KMS-11 (cell line): ENCODE results near the gene SLC12A2.

Source experiments
- H2AFZ ChIP-seq: fragments of 200-600 bp; sonication (generic); 2 replicates; pipeline ENCODE4 v1.6.1; 2016; ENCODE audit warnings: antibody characterized with exemption, mixed run types, low read depth
- H3K27ac ChIP-seq: fragments of 200-600 bp; sonication (generic); 2 replicates; pipeline ENCODE4 v1.6.1; 2016; ENCODE audit warnings: mild to moderate bottlenecking, mixed run types
- H3K27me3 ChIP-seq: fragments of 200-600 bp; sonication (generic); 2 replicates; pipeline ENCODE4 v1.6.1; 2017; ENCODE audit warnings: mild to moderate bottlenecking, low read depth, mixed run types, moderate library complexity; ENCODE audit not compliant: insufficient read depth
- H3K36me3 ChIP-seq: fragments of 200-600 bp; sonication (generic); 2 replicates; pipeline ENCODE4 v1.6.1; 2017; ENCODE audit warnings: mild to moderate bottlenecking, mixed run types; ENCODE audit not compliant: insufficient read depth
- H3K4me1 ChIP-seq: fragments of 200-600 bp; sonication (generic); 2 replicates; pipeline ENCODE4 v1.6.1; 2016; ENCODE audit warnings: mild to moderate bottlenecking, low read depth, mixed run types; ENCODE audit not compliant: poor library complexity, severe bottlenecking
- H3K4me2 ChIP-seq: fragments of 200-600 bp; sonication (generic); 2 replicates; pipeline ENCODE4 v1.7.0; 2016; ENCODE audit warnings: mild to moderate bottlenecking, mixed run types
- H3K4me3 ChIP-seq: fragments of 200-600 bp; sonication (generic); IDR thresholded peaks from 2 replicates; pipeline ENCODE4 v1.6.1; 2017; ENCODE audit warnings: low read depth, low read length, mixed read lengths; ENCODE audit not compliant: insufficient read depth
- H3K79me2 ChIP-seq: fragments of 200-600 bp; sonication (generic); 2 replicates; pipeline ENCODE4 v1.6.1; 2016; ENCODE audit warnings: low read depth, mixed run types; ENCODE audit not compliant: insufficient read depth
- H3K9ac ChIP-seq: fragments of 200-600 bp; sonication (generic); 2 replicates; pipeline ENCODE4 v1.6.1; 2016; ENCODE audit warnings: mild to moderate bottlenecking, mixed run types
- H4K20me1 ChIP-seq: fragments of 200-600 bp; sonication (generic); 2 replicates; pipeline ENCODE4 v1.6.1; 2016; ENCODE audit warnings: mild to moderate bottlenecking, mixed run types; ENCODE audit not compliant: insufficient read depth
- TF ChIP-seq, protein P1 (sequence below): fragments of 200-600 bp; sonication (generic); conservative IDR thresholded peaks from 2 replicates; pipeline ENCODE4 v1.6.1; 2017; ENCODE audit warnings: low read depth, mild to moderate bottlenecking, antibody characterized with exemption, low read length, moderate library complexity, mixed read lengths

SLC12A2 gene

DNA sequence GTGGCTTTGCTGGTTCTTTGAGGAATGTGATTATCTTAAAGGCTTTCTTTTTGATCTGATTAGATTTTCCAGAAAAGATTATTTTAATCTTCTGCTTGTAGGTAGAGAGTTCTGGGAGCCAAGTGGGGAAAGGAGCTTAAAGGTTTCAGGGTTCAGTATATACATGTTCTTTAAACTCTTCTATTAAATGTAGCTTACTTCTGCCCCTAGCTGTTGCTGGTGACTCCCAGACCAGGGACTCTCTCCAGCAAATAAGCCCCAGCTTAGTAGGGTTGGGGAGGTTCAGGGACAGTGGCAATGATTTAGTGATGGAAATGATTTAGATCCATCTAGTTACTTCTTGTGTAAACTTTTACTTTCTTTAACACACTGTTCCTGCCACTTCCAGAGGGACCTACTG, 72.2 kb downstream of the SLC12A2 start:
- H3K27me3 ChIP-seq, result no peaks in the 10 kb centered on the region
- H3K27ac ChIP-seq, result no peak overlapping the region
- no peaks in the 10 kb centered on the region for H3K4me1 ChIP-seq
- no peak overlapping the region for H3K4me2 ChIP-seq
- H4K20me1 ChIP-seq, result no peaks in the 10 kb centered on the region
- H3K4me3 ChIP-seq, result no peak overlapping the region
- no peak overlapping the region for H3K9ac ChIP-seq
- H3K36me3 ChIP-seq, result no peaks in the 10 kb centered on the region
- no peak overlapping the region for H2AFZ ChIP-seq
- TF ChIP-seq, protein P1, sequence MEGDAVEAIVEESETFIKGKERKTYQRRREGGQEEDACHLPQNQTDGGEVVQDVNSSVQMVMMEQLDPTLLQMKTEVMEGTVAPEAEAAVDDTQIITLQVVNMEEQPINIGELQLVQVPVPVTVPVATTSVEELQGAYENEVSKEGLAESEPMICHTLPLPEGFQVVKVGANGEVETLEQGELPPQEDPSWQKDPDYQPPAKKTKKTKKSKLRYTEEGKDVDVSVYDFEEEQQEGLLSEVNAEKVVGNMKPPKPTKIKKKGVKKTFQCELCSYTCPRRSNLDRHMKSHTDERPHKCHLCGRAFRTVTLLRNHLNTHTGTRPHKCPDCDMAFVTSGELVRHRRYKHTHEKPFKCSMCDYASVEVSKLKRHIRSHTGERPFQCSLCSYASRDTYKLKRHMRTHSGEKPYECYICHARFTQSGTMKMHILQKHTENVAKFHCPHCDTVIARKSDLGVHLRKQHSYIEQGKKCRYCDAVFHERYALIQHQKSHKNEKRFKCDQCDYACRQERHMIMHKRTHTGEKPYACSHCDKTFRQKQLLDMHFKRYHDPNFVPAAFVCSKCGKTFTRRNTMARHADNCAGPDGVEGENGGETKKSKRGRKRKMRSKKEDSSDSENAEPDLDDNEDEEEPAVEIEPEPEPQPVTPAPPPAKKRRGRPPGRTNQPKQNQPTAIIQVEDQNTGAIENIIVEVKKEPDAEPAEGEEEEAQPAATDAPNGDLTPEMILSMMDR, result no peak
- H3K79me2 ChIP-seq, result no peaks in the 10 kb centered on the region

DNA sequence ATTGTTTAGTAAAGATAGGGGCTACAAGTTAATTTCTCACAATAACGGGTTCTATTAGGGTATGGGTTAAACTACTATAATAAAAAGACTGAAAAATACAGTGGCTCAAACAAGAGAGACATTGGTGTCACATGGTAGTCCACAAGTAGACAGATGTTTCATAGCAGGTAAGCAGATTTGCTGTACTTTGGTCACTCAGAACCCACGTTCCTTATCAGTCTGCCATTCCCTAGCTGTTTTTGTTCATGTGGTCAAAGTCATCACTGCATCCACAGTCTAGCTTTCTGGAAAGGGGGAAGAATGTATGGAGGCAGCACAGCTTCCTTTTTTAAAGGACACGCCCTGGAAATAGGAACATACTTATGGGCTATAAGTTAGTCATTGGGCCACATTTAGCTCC, 73.0 kb downstream of the SLC12A2 start:
- Histone ChIP-seq H3K79me2 (no peaks in the 10 kb centered on the region), H3K36me3 (no peaks in the 10 kb centered on the region)

DNA sequence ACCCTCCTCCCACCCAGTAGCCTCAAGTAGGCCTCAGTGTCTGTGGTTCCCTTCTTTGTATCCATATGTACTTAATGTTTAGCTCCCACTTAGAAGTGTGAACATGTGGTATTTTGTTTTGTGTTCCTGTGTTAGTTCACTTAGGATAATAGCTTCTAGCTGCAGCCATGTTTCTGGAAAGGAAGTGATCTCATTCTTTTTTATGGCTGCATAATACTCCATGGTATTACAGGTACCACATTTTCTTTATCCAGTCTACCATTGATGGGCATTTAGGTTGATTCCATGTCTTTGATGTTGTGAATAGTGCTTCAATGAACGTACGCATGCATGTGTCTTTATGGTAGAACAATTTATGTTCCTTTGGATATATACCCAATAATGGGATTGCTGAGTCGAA, 74.8 kb downstream of the SLC12A2 start:
- H3K36me3 ChIP-seq, result no peaks in the 10 kb centered on the region
- H3K4me2 ChIP-seq, result no peak overlapping the region
- H4K20me1 ChIP-seq, result no peaks in the 10 kb centered on the region
- H3K27ac ChIP-seq, result no peak overlapping the region
- H2AFZ ChIP-seq, result no peak overlapping the region
- H3K79me2 ChIP-seq, result no peaks in the 10 kb centered on the region
- TF ChIP-seq, protein P1, result no peak
- H3K27me3 ChIP-seq, result no peaks in the 10 kb centered on the region
- H3K4me1 ChIP-seq, result no peaks in the 10 kb centered on the region
- no peak overlapping the region for H3K4me3 ChIP-seq
- H3K9ac ChIP-seq, result no peak overlapping the region

More for the DNA sequence above, 73.0 kb downstream of the SLC12A2 start:
- Histone ChIP-seq H3K27ac (no peak overlapping the region), H3K27me3 (no peaks in the 10 kb centered on the region), H2AFZ (no peak overlapping the region), H3K4me3 (no peak overlapping the region), H4K20me1 (no peaks in the 10 kb centered on the region), H3K4me2 (no peak overlapping the region), H3K9ac (no peak overlapping the region), H3K4me1 (no peaks in the 10 kb centered on the region)
- TF ChIP-seq, protein P1, result no peak

DNA sequence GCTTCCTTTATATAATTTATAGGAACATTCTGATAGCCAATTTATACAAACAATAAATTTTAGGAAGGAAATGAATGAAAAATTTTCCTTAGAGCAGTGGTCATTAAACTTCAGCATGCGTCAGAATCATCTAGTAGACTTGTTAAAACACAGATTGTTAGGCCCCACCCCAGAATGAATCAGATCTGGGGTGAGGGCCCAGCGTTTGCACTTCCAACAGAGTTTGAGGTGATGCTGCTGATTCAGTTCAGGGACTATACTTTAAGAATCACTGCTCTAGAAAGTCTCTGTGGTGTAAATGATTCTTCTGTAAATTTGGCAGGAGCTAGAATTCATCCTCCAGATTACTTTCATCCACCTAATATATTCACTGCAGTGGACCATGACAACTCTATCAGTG, 80.4 kb downstream of the SLC12A2 start:
- Histone ChIP-seq H3K27ac (no peak overlapping the region), H3K36me3 (no peaks in the 10 kb centered on the region), H3K4me1 (no peaks in the 10 kb centered on the region), H3K4me2 (no peak overlapping the region), H3K27me3 (no peaks in the 10 kb centered on the region), H3K79me2 (no peaks in the 10 kb centered on the region), H4K20me1 (no peaks in the 10 kb centered on the region), H3K9ac (no peak overlapping the region), H2AFZ (no peak overlapping the region), H3K4me3 (no peak overlapping the region)
- TF ChIP-seq, protein P1, result no peak
